ENCODE measurements around the gene GPC6.

GRCh38 chr13:94249512-94249911 is 1022.9 kb downstream of the GPC6 start:
- no peak for TF ChIP-seq CTCF (IDR thresholded peaks at IDR 0.05)
- no peak for TF ChIP-seq POLR2A (IDR thresholded peaks at IDR 0.05)
